Measurements from ENCODE around the gene OXSR1.
"Not testable (repeated sequence)": the region's sequence is repeated elsewhere in the genome, so short reads cannot be mapped to it uniquely, and the experiment has no call there.

DNA sequence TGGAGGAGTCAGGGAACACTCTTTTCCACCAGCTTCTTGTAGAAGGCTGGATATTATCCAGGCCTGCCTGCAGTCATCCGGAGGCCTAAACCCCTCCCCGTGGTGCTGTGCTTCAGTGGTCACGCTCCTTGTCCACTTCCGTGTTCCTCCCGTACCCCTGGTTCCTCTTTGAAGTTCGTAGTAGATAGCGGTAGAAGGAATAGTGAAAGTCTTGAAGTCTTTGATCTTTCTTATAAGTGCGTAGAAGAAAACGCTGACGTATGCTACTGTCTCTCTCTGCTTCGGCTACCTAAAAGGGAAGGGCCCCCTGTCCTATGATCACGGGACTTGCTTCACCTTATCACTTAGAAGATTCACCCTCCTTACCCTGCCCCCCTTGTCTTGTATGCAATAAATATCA, 37.6 kb downstream of the OXSR1 start:
- TF ChIP-seq, protein P1, sequence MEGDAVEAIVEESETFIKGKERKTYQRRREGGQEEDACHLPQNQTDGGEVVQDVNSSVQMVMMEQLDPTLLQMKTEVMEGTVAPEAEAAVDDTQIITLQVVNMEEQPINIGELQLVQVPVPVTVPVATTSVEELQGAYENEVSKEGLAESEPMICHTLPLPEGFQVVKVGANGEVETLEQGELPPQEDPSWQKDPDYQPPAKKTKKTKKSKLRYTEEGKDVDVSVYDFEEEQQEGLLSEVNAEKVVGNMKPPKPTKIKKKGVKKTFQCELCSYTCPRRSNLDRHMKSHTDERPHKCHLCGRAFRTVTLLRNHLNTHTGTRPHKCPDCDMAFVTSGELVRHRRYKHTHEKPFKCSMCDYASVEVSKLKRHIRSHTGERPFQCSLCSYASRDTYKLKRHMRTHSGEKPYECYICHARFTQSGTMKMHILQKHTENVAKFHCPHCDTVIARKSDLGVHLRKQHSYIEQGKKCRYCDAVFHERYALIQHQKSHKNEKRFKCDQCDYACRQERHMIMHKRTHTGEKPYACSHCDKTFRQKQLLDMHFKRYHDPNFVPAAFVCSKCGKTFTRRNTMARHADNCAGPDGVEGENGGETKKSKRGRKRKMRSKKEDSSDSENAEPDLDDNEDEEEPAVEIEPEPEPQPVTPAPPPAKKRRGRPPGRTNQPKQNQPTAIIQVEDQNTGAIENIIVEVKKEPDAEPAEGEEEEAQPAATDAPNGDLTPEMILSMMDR (IDR thresholded peaks at IDR 0.05): not testable (repeated sequence)
- TF ChIP-seq POLR2A (IDR thresholded peaks at IDR 0.05): not testable (repeated sequence)

Data from Peyer's patch (tissue), 4 donors.